ENCODE data around the gene APOE. TPM values are rescaled to one million over a fixed set of nuclear protein-coding genes. Genes with fewer than 3 reads are reported as not detected.

Gene APOE
- total RNA-seq, 1 donor from 2014 or later = 65.9 TPM

DNA sequence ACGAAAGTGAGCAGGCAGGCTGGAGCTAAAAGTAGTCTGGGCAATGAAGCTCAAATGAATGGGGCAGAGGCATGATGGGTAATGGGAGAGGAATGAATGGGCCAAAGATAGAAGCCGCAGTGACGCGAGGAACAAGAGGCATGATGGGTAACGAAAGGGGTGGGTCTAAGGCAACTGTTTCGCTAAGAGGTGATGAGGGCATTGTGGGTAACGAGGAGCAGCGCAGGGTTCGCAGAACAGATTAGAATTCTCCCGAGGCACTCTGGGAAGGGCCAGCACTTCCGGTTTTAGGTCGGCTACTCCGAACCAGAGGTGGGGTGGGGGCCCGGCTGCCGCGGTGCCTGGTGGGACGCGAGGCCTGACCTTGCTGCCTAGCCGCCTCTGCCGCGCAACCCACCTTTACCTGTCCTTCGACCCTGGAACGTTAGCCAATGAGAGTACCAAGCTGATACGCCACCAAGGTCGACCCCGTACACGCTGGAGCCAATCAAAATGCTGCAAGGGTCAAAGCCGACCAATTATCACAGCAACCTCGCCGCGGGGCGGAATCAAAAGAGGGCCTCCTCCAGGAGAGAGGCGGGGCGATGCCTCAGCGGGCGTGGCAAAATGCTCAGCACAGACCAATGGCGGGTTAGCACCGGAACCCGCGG lies 15.1 kb upstream of the APOE start:
- TF ChIP-seq CTCF (IDR thresholded peaks at IDR 0.05; ENCODE audit: partially characterized antibody, unreplicated experiment) = no peak
- no peaks in the 10 kb centered on the region for H3K36me3 Mint-ChIP-seq (ENCODE audit: unreplicated experiment)
- peaks cover 11% of the 10 kb centered on the region for H3K4me1 Mint-ChIP-seq (ENCODE audit: low read depth, unreplicated experiment)
- peaks cover 17% of the 10 kb centered on the region for H3K27me3 Mint-ChIP-seq (ENCODE audit: unreplicated experiment)
- peak overlapping the region; percentile 88 for H3K4me3 Mint-ChIP-seq (ENCODE audit: unreplicated experiment)
- DNase-seq = no peak
- H3K9me3 Mint-ChIP-seq (ENCODE audit: unreplicated experiment) = peaks cover 15% of the 10 kb centered on the region
- H3K27ac Mint-ChIP-seq (ENCODE audit: unreplicated experiment) = peak overlapping the region; percentile 85

DNA sequence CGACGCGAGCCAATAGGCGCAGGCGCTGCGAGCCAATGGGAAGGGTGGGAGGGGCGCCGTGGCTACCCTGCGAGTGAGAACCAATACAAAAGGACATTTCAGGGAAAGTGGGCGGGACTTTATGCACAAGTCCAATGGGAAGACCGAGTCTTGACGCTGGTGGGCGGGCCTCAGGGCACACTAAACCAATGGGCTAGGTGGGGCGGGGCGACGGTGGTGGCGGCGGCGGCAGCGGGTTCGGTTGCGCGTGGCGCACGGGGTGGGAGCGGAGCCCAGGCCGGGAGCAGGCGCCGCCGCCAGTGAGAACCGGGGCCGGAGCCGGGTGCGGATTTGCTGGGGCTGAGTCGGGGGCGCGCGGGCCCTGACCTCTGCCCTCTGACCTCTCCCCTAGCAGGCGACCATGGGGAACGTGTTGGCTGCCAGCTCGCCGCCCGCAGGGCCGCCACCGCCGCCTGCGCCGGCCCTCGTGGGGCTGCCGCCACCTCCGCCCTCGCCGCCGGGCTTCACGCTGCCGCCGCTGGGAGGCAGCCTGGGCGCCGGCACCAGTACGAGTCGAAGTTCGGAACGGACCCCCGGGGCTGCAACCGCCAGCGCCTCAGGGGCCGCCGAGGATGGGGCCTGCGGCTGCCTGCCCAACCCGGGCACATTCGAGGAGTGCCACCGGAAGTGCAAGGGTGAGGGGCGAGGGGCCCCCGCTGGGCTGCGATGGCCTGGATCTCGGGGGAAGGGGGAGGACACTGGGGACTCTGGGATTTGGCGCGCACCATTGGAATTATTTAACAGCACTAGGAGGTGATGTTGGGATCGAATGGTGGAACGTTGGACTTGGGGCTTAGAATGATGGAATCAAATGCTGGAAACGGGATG lies 14.3 kb upstream of the APOE start, which contains the start of gene TOMM40:
TSS of gene TOMM40 (plus strand) at position 239 of the 867 bp plus-strand sequence. CDS start at position 401, 162 bp downstream.
- Mint-ChIP-seq H3K27me3 (ENCODE audit: unreplicated experiment) (peaks cover 17% of the 10 kb centered on the region), H3K9me3 (ENCODE audit: unreplicated experiment) (peaks cover 15% of the 10 kb centered on the region), H3K4me1 (ENCODE audit: low read depth, unreplicated experiment) (peaks cover 11% of the 10 kb centered on the region), H3K36me3 (ENCODE audit: unreplicated experiment) (no peaks in the 10 kb centered on the region), H3K27ac (ENCODE audit: unreplicated experiment) (peak within 1 kb of the TSS; percentile 85), H3K4me3 (ENCODE audit: unreplicated experiment) (peak within 1 kb of the TSS; percentile 93)
- TF ChIP-seq CTCF (IDR thresholded peaks at IDR 0.05; ENCODE audit: partially characterized antibody, unreplicated experiment) = no peak
- DNase-seq = peak; percentile 100

GRCh38 chr19:44892932-44893331 lies 12.7 kb upstream of the APOE start:
- Mint-ChIP-seq H3K9me3 (ENCODE audit: unreplicated experiment) (peaks cover 15% of the 10 kb centered on the region), H3K4me1 (ENCODE audit: low read depth, unreplicated experiment) (peaks cover 11% of the 10 kb centered on the region), H3K27ac (ENCODE audit: unreplicated experiment) (no peak overlapping the region), H3K27me3 (ENCODE audit: unreplicated experiment) (peaks cover 20% of the 10 kb centered on the region), H3K4me3 (ENCODE audit: unreplicated experiment) (peak overlapping the region; percentile 93), H3K36me3 (ENCODE audit: unreplicated experiment) (no peaks in the 10 kb centered on the region)
- DNase-seq = no peak
- TF ChIP-seq CTCF (IDR thresholded peaks at IDR 0.05; ENCODE audit: partially characterized antibody, unreplicated experiment) = no peak

DNA sequence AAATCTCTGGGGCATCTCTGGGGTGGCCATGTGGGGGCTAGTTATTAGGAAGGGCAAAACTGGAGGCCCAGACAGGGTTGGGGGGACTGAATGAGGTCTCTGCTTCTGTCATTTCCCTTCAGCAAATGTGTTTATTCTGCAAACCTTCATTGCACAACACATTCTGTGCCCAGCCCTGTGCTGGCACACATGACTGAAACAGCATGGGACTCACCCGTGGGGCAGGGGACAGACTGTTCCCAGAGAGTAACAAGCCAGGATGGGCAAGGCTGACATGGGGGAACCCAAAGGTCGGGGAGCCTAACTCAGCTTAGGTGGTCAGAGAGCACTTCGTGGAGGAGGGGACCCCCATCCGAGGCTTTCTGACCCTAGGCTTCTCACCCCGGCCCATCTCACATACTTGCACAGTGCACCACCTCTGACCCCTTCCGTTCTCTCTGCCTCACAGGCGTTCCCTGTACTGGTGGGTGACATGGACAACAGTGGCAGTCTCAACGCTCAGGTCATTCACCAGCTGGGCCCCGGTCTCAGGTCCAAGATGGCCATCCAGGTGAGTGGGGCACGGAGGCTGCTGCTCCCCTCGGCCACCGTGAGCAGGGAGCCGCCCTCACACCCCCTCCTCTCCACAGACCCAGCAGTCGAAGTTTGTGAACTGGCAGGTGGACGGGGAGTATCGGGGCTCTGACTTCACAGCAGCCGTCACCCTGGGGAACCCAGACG lies 12.1 kb upstream of the APOE start:
- Mint-ChIP-seq H3K4me1 (ENCODE audit: low read depth, unreplicated experiment) (peaks cover 11% of the 10 kb centered on the region), H3K27ac (ENCODE audit: unreplicated experiment) (no peak overlapping the region), H3K36me3 (ENCODE audit: unreplicated experiment) (no peaks in the 10 kb centered on the region), H3K27me3 (ENCODE audit: unreplicated experiment) (peaks cover 20% of the 10 kb centered on the region), H3K9me3 (ENCODE audit: unreplicated experiment) (peaks cover 15% of the 10 kb centered on the region), H3K4me3 (ENCODE audit: unreplicated experiment) (peak overlapping the region; percentile 93)
- TF ChIP-seq CTCF (IDR thresholded peaks at IDR 0.05; ENCODE audit: partially characterized antibody, unreplicated experiment) = no peak
- DNase-seq = no peak
